Skeletal muscle tissue (tissue), 4 donors: ENCODE results near the gene TRIM37. TPM values are rescaled to one million over a fixed set of nuclear protein-coding genes. Genes with fewer than 3 reads are reported as not detected.
"Not testable (repeated sequence)": the region's sequence is repeated elsewhere in the genome, so short reads cannot be mapped to it uniquely, and the experiment has no call there.

Experiments used
- H3K27ac ChIP-seq: one replicate; pipeline ENCODE4 v1.7.0; 2013; ENCODE audit warnings: mild to moderate bottlenecking, low read depth, low read length, inconsistent platforms
- H3K27me3 ChIP-seq, 3 donors: one replicate each; pipeline ENCODE4 v1.7.0; 2013; ENCODE audit warnings: low read length in 3 of 3; ENCODE audit not compliant: control insufficient read depth in 3 of 3, insufficient read depth in 3 of 3
- H3K36me3 ChIP-seq, 3 donors: one replicate each; pipeline ENCODE4 v1.7.0; 2013; ENCODE audit warnings: low read length in 3 of 3; ENCODE audit not compliant: control insufficient read depth in 3 of 3, insufficient read depth in 3 of 3
- H3K4me1 ChIP-seq, 3 donors: one replicate each; pipeline ENCODE4 v1.7.0; 2013; ENCODE audit warnings: low read length in 3 of 3, mild to moderate bottlenecking in 3 of 3; ENCODE audit not compliant: control insufficient read depth in 3 of 3, insufficient read depth in 3 of 3
- H3K4me3 ChIP-seq, 3 donors: one replicate each; pipeline ENCODE4 v1.7.0; 2013; ENCODE audit warnings: low read length in 3 of 3
- H3K9ac ChIP-seq, 3 donors: one replicate each; pipeline ENCODE4 v1.7.0; 2013; ENCODE audit warnings: low read length in 3 of 3, mild to moderate bottlenecking in 3 of 3, moderate library complexity in 2 of 3, low read depth in 1 of 3
- H3K9me3 ChIP-seq, 3 donors: one replicate each; pipeline ENCODE4 v1.7.0; 2013; ENCODE audit warnings: low read length in 3 of 3; ENCODE audit not compliant: control insufficient read depth in 3 of 3
- total RNA-seq: library from RNA; depleted of rRNA; stranded (reverse); fragments of >200 nt; gene quantifications from one replicate; pipeline ENCODE4 v1.2.3, GENCODE V29; 2014
- donor health status: Osteomylitis.

The TRIM37 gene
- total RNA-seq, 1 donor from 2014 or later = 22.4 TPM

GRCh38 chr17:58965221-58965620 is 141.5 kb downstream of the TRIM37 start:
- Histone ChIP-seq H3K4me3 (no peak overlapping the region), H3K36me3 (no peaks in the 10 kb centered on the region), H3K27me3 (no peaks in the 10 kb centered on the region), H3K9me3 (no peaks in the 10 kb centered on the region), H3K27ac (no peak overlapping the region), H3K4me1 (no peaks in the 10 kb centered on the region), H3K9ac (no peak overlapping the region)

GRCh38 chr17:58960068-58960467 is 146.6 kb downstream of the TRIM37 start:
- H3K4me1 ChIP-seq = no peaks in the 10 kb centered on the region
- no peaks in the 10 kb centered on the region for H3K9me3 ChIP-seq
- H3K4me3 ChIP-seq = no peak overlapping the region
- H3K9ac ChIP-seq = no peak overlapping the region
- H3K27ac ChIP-seq = no peak overlapping the region
- H3K27me3 ChIP-seq = no peaks in the 10 kb centered on the region
- no peaks in the 10 kb centered on the region for H3K36me3 ChIP-seq

DNA sequence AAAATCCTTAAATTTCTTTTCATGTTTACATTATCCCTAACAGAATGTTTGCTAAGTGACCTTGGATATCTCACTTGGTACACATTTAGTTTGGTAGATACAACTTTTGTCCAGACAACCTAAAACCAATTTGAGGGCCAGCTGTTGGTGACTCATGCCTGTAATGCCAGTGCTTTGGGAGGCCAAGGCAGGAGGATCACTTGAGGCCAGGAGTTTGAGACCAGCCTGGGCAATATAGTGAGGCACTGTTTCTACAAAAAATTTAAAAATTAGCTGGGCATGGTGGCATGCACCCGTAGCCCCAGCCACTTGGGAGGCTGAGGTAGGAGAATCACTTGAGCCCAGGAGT is 149.0 kb downstream of the TRIM37 start:
- H3K27ac ChIP-seq, H3K36me3 ChIP-seq, H3K4me3 ChIP-seq, H3K27me3 ChIP-seq, H3K4me1 ChIP-seq, H3K9ac ChIP-seq, H3K9me3 ChIP-seq: not testable (repeated sequence)

GRCh38 chr17:58956997-58957724 is 149.5 kb downstream of the TRIM37 start:
- Histone ChIP-seq H3K27me3 (no peaks in the 10 kb centered on the region), H3K4me3 (no peak overlapping the region), H3K27ac (no peak overlapping the region), H3K4me1 (no peaks in the 10 kb centered on the region), H3K9ac (no peak overlapping the region), H3K36me3 (no peaks in the 10 kb centered on the region), H3K9me3 (peaks cover 0 to 2% (median 0%) of the 10 kb centered on the region in 3 donors)

DNA sequence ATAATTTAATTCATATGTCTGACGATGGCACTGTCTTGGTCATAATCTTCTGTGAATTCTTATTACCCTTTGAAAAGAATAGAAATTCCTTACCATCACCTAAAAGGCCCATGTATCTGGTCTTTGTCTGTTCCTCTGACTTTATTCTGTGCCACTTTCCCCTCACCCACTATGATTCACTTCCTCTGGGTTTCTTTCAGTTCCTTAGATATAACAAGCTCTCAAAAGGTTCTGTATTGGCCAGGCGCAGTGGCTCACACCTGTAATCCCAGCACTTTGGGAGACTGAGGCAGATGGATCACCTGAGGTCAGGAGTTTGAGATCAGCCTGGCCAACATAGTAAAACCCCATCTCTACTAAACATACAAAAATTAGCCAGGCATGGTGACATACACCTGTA is 152.3 kb downstream of the TRIM37 start:
- not testable (repeated sequence) for H3K4me3 ChIP-seq, H3K9me3 ChIP-seq, H3K36me3 ChIP-seq, H3K27ac ChIP-seq, H3K4me1 ChIP-seq, H3K9ac ChIP-seq, H3K27me3 ChIP-seq

DNA sequence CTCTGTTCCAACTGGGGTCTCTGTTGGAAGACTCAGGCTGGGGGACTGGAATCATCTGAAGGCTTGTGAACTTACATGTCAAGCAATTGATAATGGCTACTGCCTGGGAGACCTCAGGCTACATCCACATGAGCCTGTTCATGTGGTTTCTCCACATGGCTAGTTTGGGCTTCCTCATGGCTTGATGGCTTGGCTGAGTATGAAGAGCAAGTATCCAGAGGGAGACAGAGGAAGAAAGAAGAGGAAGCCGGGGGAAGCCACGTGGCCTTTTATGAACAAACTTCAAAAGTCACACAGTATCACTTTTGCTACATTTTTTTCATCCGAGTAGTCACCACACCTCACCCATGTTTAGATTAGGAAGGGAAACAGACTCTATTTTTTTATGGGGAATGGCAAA is 158.9 kb downstream of the TRIM37 start:
- Histone ChIP-seq H3K9me3 (peaks cover 2 to 11% (median 4%) of the 10 kb centered on the region in 3 donors), H3K27me3 (no peaks in the 10 kb centered on the region), H3K4me1 (no peaks in the 10 kb centered on the region), H3K9ac (no peak overlapping the region), H3K4me3 (no peak overlapping the region), H3K27ac (no peak overlapping the region), H3K36me3 (no peaks in the 10 kb centered on the region)

DNA sequence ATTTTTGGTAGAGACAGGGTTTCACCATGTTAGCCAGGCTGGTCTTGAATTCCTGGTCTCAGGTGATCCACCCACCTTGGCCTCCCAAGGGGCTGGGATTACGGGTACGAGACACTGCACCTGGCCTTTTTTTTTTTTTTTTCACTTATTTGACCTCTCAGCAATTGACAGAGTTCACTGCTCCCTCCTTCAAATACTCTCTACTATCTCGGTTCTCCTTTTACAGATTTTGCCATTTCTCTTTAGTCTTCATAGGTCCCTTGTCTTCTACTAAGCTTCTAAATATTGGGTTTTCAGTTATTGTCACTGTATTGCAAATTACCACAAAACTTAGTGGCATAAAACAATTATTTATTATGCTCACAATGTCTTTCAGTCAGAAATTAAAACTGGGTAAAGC is 159.3 kb downstream of the TRIM37 start:
- Histone ChIP-seq H3K9me3 (peaks cover 2 to 11% (median 4%) of the 10 kb centered on the region in 3 donors), H3K9ac (no peak overlapping the region), H3K4me3 (no peak overlapping the region), H3K4me1 (no peaks in the 10 kb centered on the region), H3K36me3 (no peaks in the 10 kb centered on the region), H3K27me3 (no peaks in the 10 kb centered on the region), H3K27ac (no peak overlapping the region)

DNA sequence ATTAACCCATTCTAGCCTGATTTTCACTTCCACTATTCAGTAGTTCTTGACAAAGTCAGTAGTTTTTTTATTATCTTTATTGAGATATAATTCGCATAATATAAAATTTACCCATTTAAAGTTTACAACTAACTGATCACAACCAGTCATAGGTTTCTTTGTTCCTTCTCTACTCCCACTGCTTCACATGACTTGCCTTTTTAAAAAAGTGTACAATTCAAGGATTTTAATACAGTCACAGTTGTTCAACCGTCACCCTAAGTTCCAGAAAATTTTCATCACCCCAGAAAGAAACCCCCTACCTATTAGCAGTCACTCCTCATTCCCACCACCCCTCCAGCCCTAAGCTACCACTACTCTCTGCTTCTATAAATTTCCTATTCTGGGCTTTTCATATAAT is 162.5 kb downstream of the TRIM37 start:
- Histone ChIP-seq H3K4me1 (no peaks in the 10 kb centered on the region), H3K36me3 (no peaks in the 10 kb centered on the region), H3K27ac (no peak overlapping the region)

DNA sequence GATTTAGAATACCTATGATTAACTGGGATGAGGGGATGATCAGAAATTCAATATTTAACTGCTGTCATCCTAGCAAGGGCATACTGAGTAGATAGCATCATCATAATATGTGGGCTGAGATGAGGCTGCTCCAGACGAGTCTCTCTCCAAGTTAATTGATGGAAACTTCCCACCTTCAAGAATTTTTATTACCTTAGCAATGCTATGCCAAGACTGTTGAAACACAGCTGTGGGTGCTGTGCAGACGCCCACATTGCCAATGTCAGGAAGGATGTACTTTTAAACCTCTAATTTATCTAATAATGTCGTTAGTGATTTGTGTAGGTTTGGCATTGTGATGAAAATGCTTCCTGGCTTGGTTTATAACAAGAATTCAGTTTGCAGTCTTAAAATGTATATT is 170.4 kb downstream of the TRIM37 start:
- no peaks in the 10 kb centered on the region for H3K27me3 ChIP-seq
- no peak overlapping the region for H3K27ac ChIP-seq
- H3K9ac ChIP-seq = no peak overlapping the region
- no peaks in the 10 kb centered on the region for H3K36me3 ChIP-seq
- H3K4me3 ChIP-seq = no peak overlapping the region
- no peaks in the 10 kb centered on the region for H3K9me3 ChIP-seq
- H3K4me1 ChIP-seq = no peaks in the 10 kb centered on the region

More for the DNA sequence above, 162.5 kb downstream of the TRIM37 start:
- Histone ChIP-seq H3K9ac (no peak overlapping the region), H3K4me3 (no peak overlapping the region), H3K9me3 (peaks cover 0 to 2% (median under 1%) of the 10 kb centered on the region in 3 donors), H3K27me3 (no peaks in the 10 kb centered on the region)

DNA sequence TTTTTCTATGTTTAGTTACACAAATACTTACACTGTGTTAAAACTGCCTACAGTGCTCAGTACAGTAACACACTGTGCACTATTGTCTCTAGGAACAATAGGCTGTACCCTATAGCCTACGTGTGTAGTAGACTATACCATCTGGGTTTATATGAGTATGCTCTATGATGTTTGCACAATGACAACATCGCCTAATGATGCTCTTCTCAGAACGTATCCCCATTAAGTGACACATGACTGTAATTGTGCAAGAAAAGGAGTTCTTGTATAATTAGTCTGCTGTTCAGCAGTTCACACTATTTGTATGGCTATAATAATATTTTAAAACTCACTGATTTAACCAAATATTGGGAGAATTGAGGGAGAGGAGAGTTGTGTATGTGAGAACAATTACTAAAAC is 173.7 kb downstream of the TRIM37 start:
- Histone ChIP-seq H3K9ac (no peak overlapping the region), H3K27ac (no peak overlapping the region), H3K4me1 (no peaks in the 10 kb centered on the region), H3K27me3 (no peaks in the 10 kb centered on the region), H3K4me3 (no peak overlapping the region), H3K9me3 (no peaks in the 10 kb centered on the region), H3K36me3 (no peaks in the 10 kb centered on the region)
